NCI-H460 (cell line): ENCODE measurements around the gene SMAD3. TPM values are rescaled to one million over a fixed set of nuclear protein-coding genes. Genes with fewer than 3 reads are reported as not detected.

Experiments
- DNase-seq: peaks from one replicate; pipeline ENCODE4 v3.0.0-alpha.2; 2016; ENCODE audit warnings: low read depth; ENCODE audit errors: extremely low read depth
- total RNA-seq: library from RNA; depleted of rRNA; stranded (reverse); fragments of >200 nt; shearing (Covaris generic); gene quantifications from 2 replicates; pipeline ENCODE4 v1.2.3, GENCODE V29; 2014

Gene SMAD3
- total RNA-seq, 1 experiment from 2014 or later, result 12.3 TPM

- no peak for DNase-seq
Observed at GRCh38 chr15:67175643-67176071, 110.3 kb downstream of the SMAD3 start.

GRCh38 chr15:67176195-67176971 is 111.0 kb downstream of the SMAD3 start:
- no peak for DNase-seq

GRCh38 chr15:67177752-67178151 is 112.3 kb downstream of the SMAD3 start:
- no peak for DNase-seq

- no peak for DNase-seq
Observed at GRCh38 chr15:67178569-67179210, 113.3 kb downstream of the SMAD3 start.

GRCh38 chr15:67179411-67179995 is 114.1 kb downstream of the SMAD3 start:
- no peak for DNase-seq

- no peak for DNase-seq
Observed at GRCh38 chr15:67180035-67180434, 114.6 kb downstream of the SMAD3 start.

- no peak for DNase-seq
Observed at GRCh38 chr15:67180514-67181191, 115.3 kb downstream of the SMAD3 start.

- no peak for DNase-seq
Observed at GRCh38 chr15:67181221-67181639, 115.8 kb downstream of the SMAD3 start.

GRCh38 chr15:67183443-67184169 is 118.2 kb downstream of the SMAD3 start:
- no peak for DNase-seq

GRCh38 chr15:67184208-67184925 is 119.0 kb downstream of the SMAD3 start:
- DNase-seq, result no peak

- no peak for DNase-seq
Observed at GRCh38 chr15:67185051-67185450, 119.6 kb downstream of the SMAD3 start.

GRCh38 chr15:67185621-67186225 is 120.3 kb downstream of the SMAD3 start:
- no peak for DNase-seq

- DNase-seq, result no peak
Observed at GRCh38 chr15:67186226-67186649, 120.8 kb downstream of the SMAD3 start.

GRCh38 chr15:67186688-67187087 is 121.3 kb downstream of the SMAD3 start:
- DNase-seq, result no peak

GRCh38 chr15:67187351-67187854 is 122.0 kb downstream of the SMAD3 start:
- DNase-seq, result no peak

GRCh38 chr15:67188551-67189218 is 123.3 kb downstream of the SMAD3 start:
- DNase-seq, result no peak

- no peak for DNase-seq
Observed at GRCh38 chr15:67189326-67190051, 124.1 kb downstream of the SMAD3 start.

GRCh38 chr15:67190326-67190725 is 124.9 kb downstream of the SMAD3 start:
- DNase-seq, result no peak
